H1 (cell line): Measurements from ENCODE around the gene SCYL1. TPM values are rescaled to one million over a fixed set of nuclear protein-coding genes. Genes with fewer than 3 reads are reported as not detected.

Experiments
- CTCF ChIA-PET: fragments of 300-600 bp; sonication (Branson Sonifier 250); formaldehyde crosslinking; loops from one replicate; lab custom pipeline; 2021; ENCODE audit not compliant: partially characterized antibody; lab: Charles Lee
- POLR2A ChIA-PET: fragments of 300-600 bp; sonication (Branson Sonifier 250); formaldehyde crosslinking; loops from one replicate; lab custom pipeline; 2021; ENCODE audit warnings: inconsistent platforms; ENCODE audit not compliant: partially characterized antibody; lab: Charles Lee
- DNase-seq, 2 experiments: peaks; one replicate each; pipeline versions ENCODE4 v3.0.0 to v3.0.0-alpha.2; 2010 to 2022; ENCODE audit warnings: low spot score in 2 of 2, low read depth in 1 of 2, mixed read lengths in 1 of 2
- FAIRE-seq: peaks from 2 replicates; lab custom pipeline; 2011; peaks lifted over from hg19 to GRCh38; lab: Jason Lieb, UNC
- H2AFZ ChIP-seq: 2 replicates; pipeline ENCODE4 v1.8.1; 2012; ENCODE audit warnings: low read length, inconsistent platforms
- H2AK5ac ChIP-seq: 2 replicates; pipeline ENCODE4 v1.6.1; 2013; ENCODE audit warnings: low read depth, low read length
- H2BK120ac ChIP-seq: replicated peaks from 2 replicates; pipeline ENCODE3; 2013; ENCODE audit warnings: low read depth, low read length, inconsistent platforms
- H2BK12ac ChIP-seq: 2 replicates; pipeline ENCODE4 v1.6.1; 2013; ENCODE audit warnings: low read depth, low read length
- H2BK15ac ChIP-seq: 2 replicates; pipeline ENCODE4 v1.6.1; 2013; ENCODE audit warnings: low read length
- H2BK20ac ChIP-seq: 2 replicates; pipeline ENCODE4 v1.6.1; 2013; ENCODE audit warnings: low read length
- H2BK5ac ChIP-seq: 2 replicates; pipeline ENCODE4 v1.6.1; 2013; ENCODE audit warnings: low read depth, low read length
- H3K14ac ChIP-seq: 2 replicates; pipeline ENCODE4 v1.6.1; 2013; ENCODE audit warnings: inconsistent platforms; ENCODE audit not compliant: insufficient read length
- H3K18ac ChIP-seq: 2 replicates; pipeline ENCODE4 v1.6.1; 2013; ENCODE audit warnings: low read length; ENCODE audit errors: extremely low read depth
- H3K23ac ChIP-seq: 2 replicates; pipeline ENCODE4 v1.6.1; 2013; ENCODE audit warnings: inconsistent platforms; ENCODE audit not compliant: insufficient read length
- H3K23me2 ChIP-seq: 2 replicates; pipeline ENCODE4 v1.6.1; 2013; ENCODE audit warnings: low read depth, low read length
- H3K27ac ChIP-seq: 2 replicates; pipeline ENCODE4 v1.6.1; 2011; ENCODE audit warnings: low read depth, low read length, inconsistent platforms
- H3K27me3 ChIP-seq, 4 experiments: replicated peaks in 1 of 4; 1 replicate in 1 of 4; 2 replicates in 3 of 4; pipeline versions ENCODE4 v1.6.1 to v1.8.1; 2011 to 2013; ENCODE audit warnings: low read length in 3 of 4, mild to moderate bottlenecking in 3 of 4, inconsistent platforms in 2 of 4, mixed read lengths in 2 of 4, moderate library complexity in 1 of 4; ENCODE audit not compliant: control insufficient read depth in 3 of 4, insufficient read depth in 3 of 4; ENCODE audit errors: extremely low read depth in 1 of 4
- H3K36me3 ChIP-seq, 4 experiments: 2 replicates each; pipeline versions ENCODE4 v1.6.1 to v1.8.1; 2011 to 2013; ENCODE audit warnings: mild to moderate bottlenecking in 4 of 4, low read length in 3 of 4, moderate library complexity in 2 of 4, control low read depth in 1 of 4, inconsistent platforms in 1 of 4; ENCODE audit not compliant: insufficient read depth in 4 of 4, control insufficient read depth in 2 of 4
- H3K4ac ChIP-seq: replicated peaks from 2 replicates; pipeline ENCODE3; 2013; ENCODE audit warnings: low read length, low read depth, mixed read lengths, inconsistent platforms; ENCODE audit not compliant: insufficient read length
- H3K4me1 ChIP-seq, 4 experiments: replicated peaks in 1 of 4; 1 replicate in 1 of 4; 2 replicates in 3 of 4; pipeline versions ENCODE4 v1.6.1 to v1.8.1; 2011 to 2013; ENCODE audit warnings: low read length in 3 of 4, inconsistent platforms in 2 of 4, mixed read lengths in 1 of 4; ENCODE audit not compliant: insufficient read depth in 4 of 4, control insufficient read depth in 3 of 4
- H3K4me2 ChIP-seq, 2 experiments: 2 replicates each; pipeline versions ENCODE4 v1.6.1 to v1.8.1; 2011 to 2013; ENCODE audit warnings: low read depth in 2 of 2, low read length in 2 of 2, control low read depth in 1 of 2, inconsistent platforms in 1 of 2, mild to moderate bottlenecking in 1 of 2; ENCODE audit not compliant: insufficient read depth in 1 of 2
- H3K4me3 ChIP-seq, 4 experiments: fragments of 200-600, 300-600 bp in 1 of 4; sonication (generic), shearing (Covaris generic), sonication (Bioruptor Twin) in 1 of 4; 2 replicates each; pipeline versions ENCODE4 v1.5.1 to v1.8.1; 2011 to 2016; ENCODE audit warnings: low read length in 4 of 4, low read depth in 3 of 4, control low read depth in 2 of 4, inconsistent platforms in 2 of 4, mild to moderate bottlenecking in 2 of 4, mixed read lengths in 1 of 4, moderate library complexity in 1 of 4; ENCODE audit not compliant: insufficient read depth in 2 of 4; ENCODE audit errors: extremely low read depth in 1 of 4
- H3K56ac ChIP-seq: replicated peaks from 2 replicates; pipeline ENCODE3; 2013; ENCODE audit warnings: low read depth, mild to moderate bottlenecking, mixed read lengths, low read length, inconsistent platforms; ENCODE audit not compliant: insufficient read length
- H3K79me1 ChIP-seq: 2 replicates; pipeline ENCODE4 v1.6.1; 2013; ENCODE audit warnings: low read depth, low read length, control low read depth
- H3K79me2 ChIP-seq, 2 experiments: 2 replicates each; pipeline versions ENCODE4 v1.6.1 to v1.8.1; 2012 to 2013; ENCODE audit warnings: low read length in 2 of 2, mild to moderate bottlenecking in 2 of 2, inconsistent platforms in 1 of 2; ENCODE audit not compliant: insufficient read depth in 2 of 2, control insufficient read depth in 1 of 2
- H3K9ac ChIP-seq, 4 experiments: replicated peaks in 1 of 4; 1 replicate in 1 of 4; 2 replicates in 3 of 4; pipeline versions ENCODE4 v1.6.1 to v1.8.1; 2011 to 2013; ENCODE audit warnings: low read depth in 3 of 4, low read length in 3 of 4, control low read depth in 2 of 4, mild to moderate bottlenecking in 2 of 4, moderate library complexity in 2 of 4, inconsistent platforms in 1 of 4; ENCODE audit errors: extremely low read depth in 1 of 4
- H3K9me3 ChIP-seq, 2 experiments: 2 replicates each; pipeline versions ENCODE4 v1.6.1 to v1.8.1; 2012 to 2013; ENCODE audit warnings: mild to moderate bottlenecking in 2 of 2, moderate library complexity in 2 of 2, control low read depth in 1 of 2, inconsistent platforms in 1 of 2, low read depth in 1 of 2, low read length in 1 of 2, mixed read lengths in 1 of 2; ENCODE audit not compliant: insufficient read depth in 2 of 2
- H4K20me1 ChIP-seq, 2 experiments: replicated peaks in 1 of 2; 2 replicates each; pipeline versions ENCODE3 to v1.8.1; 2011 to 2013; ENCODE audit warnings: inconsistent platforms in 2 of 2, low read length in 2 of 2, mild to moderate bottlenecking in 1 of 2; ENCODE audit not compliant: insufficient read depth in 2 of 2, control insufficient read depth in 1 of 2
- H4K5ac ChIP-seq: 2 replicates; pipeline ENCODE4 v1.6.1; 2013; ENCODE audit warnings: low read length, low read depth, mixed read lengths, inconsistent platforms; ENCODE audit not compliant: insufficient read length
- H4K8ac ChIP-seq: 2 replicates; pipeline ENCODE4 v1.8.0; 2013; ENCODE audit warnings: mild to moderate bottlenecking, moderate library complexity, low read length, inconsistent platforms; ENCODE audit not compliant: insufficient read depth; ENCODE audit errors: extremely low read depth
- H4K91ac ChIP-seq: replicated peaks from 2 replicates; pipeline ENCODE3; 2013; ENCODE audit warnings: low read length, mixed read lengths, inconsistent platforms; ENCODE audit not compliant: insufficient read length
- ATF2 ChIP-seq: IDR thresholded peaks from 2 replicates; pipeline ENCODE4 v1.6.1; 2012; ENCODE audit warnings: low read length, inconsistent platforms
- CHD1 ChIP-seq: IDR thresholded peaks from 2 replicates; pipeline ENCODE4 v1.6.1; 2012; ENCODE audit warnings: low read depth, low read length, improper control_type of control experiment
- EZH2 ChIP-seq: fragments of 200-600 bp; sonication (generic); IDR thresholded peaks from 2 replicates; pipeline ENCODE4 v1.7.1; 2012; ENCODE audit warnings: low read depth, mild to moderate bottlenecking, moderate library complexity, low read length, inconsistent platforms; ENCODE audit not compliant: severe bottlenecking
- HDAC2 ChIP-seq, 2 experiments: fragments of 300-600 bp in 1 of 2; sonication (generic) in 1 of 2; IDR thresholded peaks; 2 replicates each; pipeline ENCODE4 v1.6.1; 2011 to 2012; ENCODE audit warnings: low read depth in 2 of 2, low read length in 2 of 2, mild to moderate bottlenecking in 2 of 2, moderate library complexity in 2 of 2, borderline replicate concordance in 1 of 2, inconsistent platforms in 1 of 2
- RBBP5 ChIP-seq: IDR thresholded peaks from 2 replicates; pipeline ENCODE4 v1.7.1; 2012; ENCODE audit warnings: low read depth, mild to moderate bottlenecking, inconsistent platforms, low read length, moderate library complexity, borderline replicate concordance
- SP2 ChIP-seq: IDR thresholded peaks from 2 replicates; pipeline ENCODE4 v1.6.1; 2012; ENCODE audit warnings: mild to moderate bottlenecking, low read length, inconsistent platforms
- TAF7 ChIP-seq: optimal IDR thresholded peaks from 2 replicates; pipeline ENCODE3; 2011; ENCODE audit warnings: low read depth, mild to moderate bottlenecking, inconsistent platforms, low read length, moderate library complexity, borderline replicate concordance
- TBP ChIP-seq: IDR thresholded peaks from 2 replicates; pipeline ENCODE4 v1.6.1; 2011; ENCODE audit warnings: low read depth, low read length, improper control_type of control experiment
- WGBS, 2 experiments: shearing (Covaris generic) in 1 of 2; methylation state at CpG; one replicate each; pipeline versions ENCODE4 v1.1.6 to v1.1.7; 2013 to 2015; ENCODE audit warnings: low lambda C conversion rate in 2 of 2, mixed read lengths in 2 of 2, inconsistent platforms in 1 of 2, low coverage in 1 of 2, missing lambda C conversion rate in 1 of 2; ENCODE audit not compliant: insufficient replicate concordance in 2 of 2, insufficient coverage in 1 of 2, insufficient read length in 1 of 2; ENCODE audit errors: extremely low coverage in 1 of 2, missing lambda C conversion rate in 1 of 2; 5-methylcytosine and 5-hydroxymethylcytosine counted together
- polyA plus RNA-seq, 7 experiments: library from polyadenylated mRNA; depleted of rRNA in 3 of 7; stranded (reverse) in 5 of 7; unstranded in 2 of 7; fragments of >200 nt in 5 of 7; fragments of 200-250 nt in 2 of 7; gene quantifications; 1 replicate in 5 of 7; 2 replicates in 1 of 7; 4 replicates in 1 of 7; pipeline versions ENCODE4 v1.2.1 to v1.2.3, GENCODE V29; 2011 to 2013; ENCODE audit warnings: missing spikeins in 2 of 7, mixed read lengths in 2 of 7
- total RNA-seq: library from RNA; stranded (reverse); fragmentation: NEBNext Ultra II Directional; extraction: Animal tissue kit (Norgen Biotek cat#: 25700); gene quantifications from 2 replicates; pipeline ENCODE4 v1.2.1, GENCODE V29; 2021

Gene SCYL1
- total and polyA plus RNA-seq, 2 of the 8 experiments (the other 6 are each of a cell fraction or from before 2014, with no cell fraction given) = 59.8 to 77.7 TPM

- H2AFZ ChIP-seq = no peak overlapping the region
- ChIA-PET CTCF (interaction anchor here (0.5 to 29.0 kb wide), 6 partner anchors 8 to 297 kb away, joined by 4 to 809 read pairs (median 32); no protein-coding TSS in a partner anchor), POLR2A (interaction anchor here (0.7 to 29.8 kb wide), 30 partner anchors 1 to 406 kb away, joined by 3 to 1569 read pairs (median 8); partner anchors contain the start of genes FAM89B, FRMD8, MALAT1 and MAP3K11)
These were observed 28.4 kb upstream of the SCYL1 start for GRCh38 chr11:65496304-65497140.

More at GRCh38 chr11:65496304-65497140, 28.4 kb upstream of the SCYL1 start:
- H3K27me3 ChIP-seq = no peaks in the 10 kb centered on the region
- peaks cover 15% of the 10 kb centered on the region for H3K23me2 ChIP-seq
- peak overlapping the region; percentile 77 to 98 for H3K4me2 ChIP-seq
- FAIRE-seq (no peak), DNase-seq (no peak)
- H3K56ac ChIP-seq = no peak overlapping the region
- peaks cover 20 to 45% of the 10 kb centered on the region in 2 experiments for H3K79me2 ChIP-seq
- no peaks in the 10 kb centered on the region; the same call in 1 of the 2 replicates for H3K79me1 ChIP-seq
- no peak overlapping the region for H2BK20ac ChIP-seq
- H3K23ac ChIP-seq = no peak overlapping the region
- H2BK5ac ChIP-seq = peak overlapping the region; percentile 37
- WGBS, 2 experiments = 77% methylated on average over 15 of the region's 15 CpGs; no CpG with 5 or more reads in 1 of the 2 experiments
- peak overlapping the region in 3 of 4 experiments; percentile 31 to 49 (median 41); a peak in 3 of 7 replicates for H3K9ac ChIP-seq
- H2BK120ac ChIP-seq = no peak overlapping the region
- peak overlapping the region; percentile 27; the same call in 1 of the 2 replicates for H3K27ac ChIP-seq
- peaks cover 14 to 30% (median 20%) of the 10 kb centered on the region in 4 experiments; a peak in 6 of 7 replicates for H3K4me1 ChIP-seq
- no peak overlapping the region; the same call in 1 of the 2 replicates for H3K18ac ChIP-seq
- peaks cover under 1 to 17% (median 6%) of the 10 kb centered on the region in 4 experiments; a peak in 7 of 8 replicates for H3K36me3 ChIP-seq
- H3K9me3 ChIP-seq = no peaks in the 10 kb centered on the region
- no peak overlapping the region for H3K4ac ChIP-seq
- peaks cover 11 to 13% of the 10 kb centered on the region in 2 experiments for H4K20me1 ChIP-seq
- H3K4me3 ChIP-seq = peak overlapping the region; percentile 26 to 55 (median 38); a peak in 5 of 8 replicates
- no peak overlapping the region for H2AK5ac ChIP-seq
- peak overlapping the region; percentile 64 for H4K5ac ChIP-seq
- TF ChIP-seq HDAC2 (IDR thresholded peaks at IDR 0.05; ENCODE audit: borderline replicate concordance in 1 of 2, low read depth in 2 of 2, low read length in 2 of 2) (no peak), CHD1 (no peak), EZH2 (no peak), RBBP5 (peak; percentile 37; the same call in 1 of the 2 replicates), TBP (no peak), ATF2 (no peak), TAF7 (no peak), SP2 (no peak)
- H4K91ac ChIP-seq = peak overlapping the region; percentile 36
- no peak overlapping the region for H2BK15ac ChIP-seq
- H2BK12ac ChIP-seq = peak overlapping the region; percentile 41
- peak overlapping the region; percentile 74 for H4K8ac ChIP-seq
- H3K14ac ChIP-seq = no peak overlapping the region
